HTERT RPE-1 (cell line): ENCODE measurements around the gene FEN1.

Source experiments
- in situ Hi-C: fragments of 300-500 bp; cut with MboI; formaldehyde crosslinking; loops from 4 replicates; pipeline ENCODE4 v1.14.3; 2020; ENCODE audit warnings: low sequenced_read_pairs

FEN1 gene

GRCh38 chr11:61756452-61757212, 36.1 kb upstream of the FEN1 start:
- in situ Hi-C loops, result no loop called here

- in situ Hi-C loops, result no loop called here
These were observed 35.4 kb upstream of the FEN1 start for GRCh38 chr11:61757213-61757862.

GRCh38 chr11:61760946-61761345, 31.8 kb upstream of the FEN1 start:
- in situ Hi-C loops, result no loop called here

GRCh38 chr11:61761440-61762222, 31.1 kb upstream of the FEN1 start:
- in situ Hi-C loops, result no loop called here

GRCh38 chr11:61762223-61762615, 30.5 kb upstream of the FEN1 start:
- in situ Hi-C loops, result no loop called here

GRCh38 chr11:61762798-61763197, 29.9 kb upstream of the FEN1 start:
- in situ Hi-C loops, result no loop called here

- in situ Hi-C loops, result no loop called here
These were observed 28.6 kb upstream of the FEN1 start for GRCh38 chr11:61763930-61764605.

GRCh38 chr11:61764606-61765260, 28.0 kb upstream of the FEN1 start:
- in situ Hi-C loops, result no loop called here

GRCh38 chr11:61765550-61766253, 27.0 kb upstream of the FEN1 start:
- in situ Hi-C loops, result no loop called here

GRCh38 chr11:61766353-61766841, 26.3 kb upstream of the FEN1 start:
- in situ Hi-C loops, result no loop called here

- in situ Hi-C loops, result no loop called here
These were observed 24.2 kb upstream of the FEN1 start for GRCh38 chr11:61768376-61769076.

GRCh38 chr11:61769169-61769920, 23.4 kb upstream of the FEN1 start:
- in situ Hi-C loops, result no loop called here

GRCh38 chr11:61769946-61770683, 22.6 kb upstream of the FEN1 start:
- in situ Hi-C loops, result no loop called here

GRCh38 chr11:61771195-61771894, 21.4 kb upstream of the FEN1 start:
- in situ Hi-C loops, result no loop called here

- in situ Hi-C loops, result no loop called here
These were observed 20.7 kb upstream of the FEN1 start for GRCh38 chr11:61771985-61772455.

- in situ Hi-C loops, result no loop called here
These were observed 19.4 kb upstream of the FEN1 start for GRCh38 chr11:61773356-61773755.

GRCh38 chr11:61773809-61774208, 18.9 kb upstream of the FEN1 start:
- in situ Hi-C loops, result no loop called here
